Activated CD4-positive, alpha-beta T cell treated with anti-CD3 and anti-CD28 coated beads for 36 hours (primary cell): ENCODE results near the gene LRRC55. TPM values are rescaled to one million over a fixed set of nuclear protein-coding genes. Genes with fewer than 3 reads are reported as not detected.

Experiments used
- ATAC-seq: fragments of 200-7000 bp; cut with Tn5 transposase; one replicate; pipeline ENCODE4 v1.10.0; 2021; ENCODE audit warnings: mild to moderate bottlenecking, moderate library complexity
- CTCF ChIA-PET: fragments of 350-600 bp; sonication (Branson Sonifier 250); formaldehyde crosslinking; loops from one replicate; lab custom pipeline; 2021; ENCODE audit warnings: antibody characterized with exemption; lab: Charles Lee
- POLR2A ChIA-PET: fragments of 350-600 bp; sonication (Branson Sonifier 250); formaldehyde crosslinking; loops from one replicate; lab custom pipeline; 2021; ENCODE audit warnings: antibody characterized with exemption, inconsistent platforms; lab: Charles Lee
- DNase-seq: peaks from one replicate; pipeline ENCODE4 v3.0.0-alpha.2; 2020
- H3K27ac Mint-ChIP-seq: one replicate; pipeline ENCODE4 v1.8.0; 2021; ENCODE audit warnings: mixed read lengths
- H3K27me3 Mint-ChIP-seq: one replicate; pipeline ENCODE4 v1.8.0; 2021; ENCODE audit warnings: mixed read lengths
- H3K36me3 Mint-ChIP-seq: one replicate; pipeline ENCODE4 v1.8.0; 2021; ENCODE audit warnings: low read depth, mixed read lengths
- H3K4me1 Mint-ChIP-seq: one replicate; pipeline ENCODE4 v1.8.0; 2021; ENCODE audit warnings: mixed read lengths
- H3K4me3 Mint-ChIP-seq: one replicate; pipeline ENCODE4 v1.8.0; 2021; ENCODE audit warnings: mild to moderate bottlenecking, moderate library complexity, mixed read lengths
- H3K9me3 Mint-ChIP-seq: one replicate; pipeline ENCODE4 v1.8.0; 2021; ENCODE audit warnings: low read depth, mixed read lengths
- intact Hi-C, 2 experiments: fragments of 100-400 bp; cut with DNase I in 1 of 2; cut with micrococcal nuclease in 1 of 2; formaldehyde crosslinking; loops; one replicate each; pipeline versions ENCODE4 v1.14.2 to v1.15.1; 2022 to 2024; cut with DNase I, micrococcal nuclease
- total RNA-seq, 2 experiments: library from RNA; stranded (reverse); gene quantifications; one replicate each; pipeline ENCODE4 v1.2.3, GENCODE V29; 2021

LRRC55 gene, protein sequence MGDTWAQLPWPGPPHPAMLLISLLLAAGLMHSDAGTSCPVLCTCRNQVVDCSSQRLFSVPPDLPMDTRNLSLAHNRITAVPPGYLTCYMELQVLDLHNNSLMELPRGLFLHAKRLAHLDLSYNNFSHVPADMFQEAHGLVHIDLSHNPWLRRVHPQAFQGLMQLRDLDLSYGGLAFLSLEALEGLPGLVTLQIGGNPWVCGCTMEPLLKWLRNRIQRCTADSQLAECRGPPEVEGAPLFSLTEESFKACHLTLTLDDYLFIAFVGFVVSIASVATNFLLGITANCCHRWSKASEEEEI
- total RNA-seq, result not detected

DNA sequence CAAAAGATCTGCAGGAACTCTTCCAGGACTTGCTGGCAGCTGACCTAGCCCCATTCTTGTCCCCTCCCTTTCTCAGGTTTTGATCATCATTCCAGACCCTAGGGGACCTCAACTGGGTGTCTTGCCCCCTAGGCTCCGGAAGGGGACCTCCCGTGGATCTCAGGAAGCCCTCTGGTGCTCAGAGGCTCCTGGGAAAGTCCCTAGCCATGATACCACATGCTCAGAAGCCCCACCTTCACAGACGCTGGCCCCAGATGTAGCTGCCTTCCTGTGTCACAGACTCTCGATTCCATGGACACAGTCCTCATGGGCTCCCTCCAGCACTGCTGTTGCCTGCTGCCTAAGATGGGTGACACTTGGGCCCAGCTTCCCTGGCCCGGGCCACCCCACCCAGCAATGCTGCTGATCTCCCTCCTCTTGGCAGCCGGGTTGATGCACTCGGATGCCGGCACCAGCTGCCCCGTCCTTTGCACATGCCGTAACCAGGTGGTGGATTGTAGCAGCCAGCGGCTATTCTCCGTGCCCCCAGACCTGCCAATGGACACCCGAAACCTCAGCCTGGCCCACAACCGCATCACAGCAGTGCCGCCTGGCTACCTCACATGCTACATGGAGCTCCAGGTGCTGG, at the start of gene LRRC55:
LRRC55 (plus strand) TSS at position 276 of the 628 bp plus-strand sequence; CDS start at position 346, 70 bp downstream.
- Mint-ChIP-seq H3K4me3 (no peak within 1 kb of the TSS), H3K36me3 (no peaks in the 10 kb centered on the region), H3K4me1 (peaks cover 4% of the 10 kb centered on the region), H3K9me3 (no peaks in the 10 kb centered on the region), H3K27me3 (peaks cover 24% of the 10 kb centered on the region), H3K27ac (no peak within 1 kb of the TSS)
- DNase-seq, result no peak
- no peak for ATAC-seq
- intact Hi-C loops, result no loop called here
- ChIA-PET CTCF (interaction anchor here (1.2 kb wide), 1 partner anchor 68 kb away, joined by 3 read pairs; no protein-coding TSS in a partner anchor), POLR2A (no interaction called here)

GRCh38 chr11:57133366-57134038, 48.3 kb upstream of the LRRC55 start:
- no peak for ATAC-seq
- Mint-ChIP-seq H3K27ac (no peak overlapping the region), H3K4me1 (no peaks in the 10 kb centered on the region), H3K36me3 (no peaks in the 10 kb centered on the region), H3K4me3 (no peak overlapping the region), H3K27me3 (peaks cover 11% of the 10 kb centered on the region), H3K9me3 (no peaks in the 10 kb centered on the region)
- no peak for DNase-seq
- POLR2A ChIA-PET, result no interaction called here
- CTCF ChIA-PET, result interaction anchor here (0.9 kb wide), 1 partner anchor 32 kb away, joined by 4 read pairs; no protein-coding TSS in a partner anchor
- intact Hi-C loops, result loop anchor here (5.0 kb wide), 1 partner anchor 114 kb away; no protein-coding TSS in a partner anchor

DNA sequence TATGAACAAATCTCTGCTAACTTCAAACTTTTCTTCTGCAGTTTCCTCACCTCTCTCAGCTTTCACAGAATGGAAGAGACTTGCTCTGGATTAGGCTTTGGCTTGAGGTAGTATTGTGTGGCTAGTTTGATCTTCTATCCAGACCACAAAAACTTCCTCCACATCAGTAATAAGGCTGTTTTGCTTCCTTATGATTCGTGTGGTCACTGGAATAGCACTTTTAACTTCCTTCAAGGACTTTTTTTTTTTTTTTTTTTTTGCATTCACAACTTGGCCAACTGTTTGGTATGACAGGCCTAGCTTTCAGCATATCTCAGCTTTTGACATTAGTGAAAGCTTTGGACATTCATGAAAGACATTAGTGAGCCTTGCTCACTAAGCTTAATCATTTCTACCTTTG, 47.5 kb upstream of the LRRC55 start:
- Mint-ChIP-seq H3K9me3 (no peaks in the 10 kb centered on the region), H3K27me3 (peaks cover 11% of the 10 kb centered on the region), H3K36me3 (no peaks in the 10 kb centered on the region), H3K27ac (no peak overlapping the region), H3K4me3 (no peak overlapping the region), H3K4me1 (no peaks in the 10 kb centered on the region)
- intact Hi-C loops, result loop anchor here (5.0 kb wide), 1 partner anchor 113 kb away; no protein-coding TSS in a partner anchor
- no peak for DNase-seq
- ATAC-seq, result no peak
- CTCF ChIA-PET, result no interaction called here
- POLR2A ChIA-PET, result no interaction called here

DNA sequence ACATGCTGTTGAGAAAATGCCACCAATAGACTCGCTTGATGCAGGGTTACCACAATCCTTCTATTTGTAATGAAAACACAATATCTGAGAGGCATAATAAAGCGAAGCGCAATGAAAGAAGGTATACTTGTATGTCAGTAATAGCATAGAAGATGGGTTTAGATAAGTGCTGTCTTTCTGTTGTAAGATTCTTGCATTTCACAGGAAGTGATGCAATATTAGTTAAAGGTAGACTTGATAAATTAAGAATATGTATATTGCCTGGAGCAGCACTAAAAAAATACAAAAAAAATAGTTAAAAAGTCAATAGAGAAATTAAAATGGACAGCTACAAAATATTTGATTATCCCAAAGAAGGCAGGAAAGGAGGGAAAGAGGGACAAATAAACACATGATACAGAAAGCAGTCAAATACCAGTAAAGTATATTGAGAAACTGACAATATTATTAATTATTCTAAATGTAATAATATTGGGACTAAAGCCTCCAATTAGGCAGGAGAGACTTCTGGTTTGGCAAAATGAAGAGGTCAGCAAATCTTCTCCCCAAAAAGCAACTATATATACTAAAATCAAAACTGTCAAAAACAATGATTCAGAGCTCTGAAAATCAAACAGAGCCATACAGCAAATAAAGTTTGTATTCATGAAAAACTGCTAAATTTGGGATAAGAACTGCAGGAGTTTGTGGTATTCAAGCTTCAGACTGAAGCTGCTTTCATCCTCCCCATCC, 46.6 kb upstream of the LRRC55 start:
- POLR2A ChIA-PET, result no interaction called here
- CTCF ChIA-PET, result interaction anchor here (0.7 kb wide), 1 partner anchor 338 kb away, joined by 3 read pairs; no protein-coding TSS in a partner anchor
- H3K9me3 Mint-ChIP-seq, result no peaks in the 10 kb centered on the region
- intact Hi-C loops, result no loop called here
- ATAC-seq, result no peak
- H3K27ac Mint-ChIP-seq, result no peak overlapping the region
- no peaks in the 10 kb centered on the region for H3K4me1 Mint-ChIP-seq
- no peak overlapping the region for H3K4me3 Mint-ChIP-seq
- DNase-seq, result no peak
- H3K27me3 Mint-ChIP-seq, result peaks cover 11% of the 10 kb centered on the region
- H3K36me3 Mint-ChIP-seq, result no peaks in the 10 kb centered on the region

DNA sequence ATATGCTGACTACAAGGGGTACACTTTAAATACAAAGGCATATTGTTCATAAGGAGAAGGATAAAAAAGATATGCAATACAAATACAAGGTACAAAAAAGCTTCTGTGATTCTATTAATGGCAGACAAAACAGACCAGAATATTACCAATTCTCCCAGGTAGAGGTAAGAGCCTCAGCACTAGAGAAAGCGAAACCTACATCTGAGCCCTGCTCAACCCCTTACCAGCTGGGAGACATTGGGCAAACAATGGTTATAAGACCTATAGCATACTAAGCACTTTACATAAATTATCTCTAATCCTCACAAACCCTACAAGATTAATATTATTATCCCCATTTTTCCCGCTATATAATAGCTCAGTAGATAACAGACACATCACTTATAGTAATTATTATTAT, 41.2 kb upstream of the LRRC55 start:
- Mint-ChIP-seq H3K27me3 (peaks cover 9% of the 10 kb centered on the region), H3K9me3 (no peaks in the 10 kb centered on the region), H3K4me1 (no peaks in the 10 kb centered on the region), H3K36me3 (no peaks in the 10 kb centered on the region), H3K27ac (no peak overlapping the region), H3K4me3 (no peak overlapping the region)
- no peak for DNase-seq
- no peak for ATAC-seq
- ChIA-PET CTCF (no interaction called here), POLR2A (no interaction called here)
- intact Hi-C loops, result no loop called here

DNA sequence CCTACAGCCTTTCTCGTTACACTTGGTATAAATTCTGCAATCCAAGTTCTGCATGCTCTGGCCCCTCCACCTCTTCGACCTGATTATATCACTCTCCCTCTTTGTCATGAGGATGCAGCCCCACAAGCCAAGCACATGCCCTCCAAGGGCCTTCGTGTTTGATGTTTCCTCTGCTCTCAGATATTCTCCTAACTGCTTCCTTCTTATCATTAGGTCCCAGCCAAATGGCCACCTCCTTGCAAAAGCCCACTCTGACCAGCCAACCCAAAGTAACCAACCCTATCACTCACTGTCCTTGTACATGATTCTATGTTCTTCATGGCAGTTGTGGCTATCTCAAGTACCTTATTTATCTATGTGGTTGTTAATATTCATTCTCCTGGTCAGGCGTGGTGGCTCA, 38.3 kb upstream of the LRRC55 start:
- no peaks in the 10 kb centered on the region for H3K36me3 Mint-ChIP-seq
- H3K4me3 Mint-ChIP-seq, result no peak overlapping the region
- ChIA-PET CTCF (no interaction called here), POLR2A (no interaction called here)
- intact Hi-C loops, result no loop called here
- H3K27me3 Mint-ChIP-seq, result peaks cover 11% of the 10 kb centered on the region
- ATAC-seq (no peak), DNase-seq (no peak)
- no peaks in the 10 kb centered on the region for H3K9me3 Mint-ChIP-seq
- no peaks in the 10 kb centered on the region for H3K4me1 Mint-ChIP-seq
- H3K27ac Mint-ChIP-seq, result no peak overlapping the region

DNA sequence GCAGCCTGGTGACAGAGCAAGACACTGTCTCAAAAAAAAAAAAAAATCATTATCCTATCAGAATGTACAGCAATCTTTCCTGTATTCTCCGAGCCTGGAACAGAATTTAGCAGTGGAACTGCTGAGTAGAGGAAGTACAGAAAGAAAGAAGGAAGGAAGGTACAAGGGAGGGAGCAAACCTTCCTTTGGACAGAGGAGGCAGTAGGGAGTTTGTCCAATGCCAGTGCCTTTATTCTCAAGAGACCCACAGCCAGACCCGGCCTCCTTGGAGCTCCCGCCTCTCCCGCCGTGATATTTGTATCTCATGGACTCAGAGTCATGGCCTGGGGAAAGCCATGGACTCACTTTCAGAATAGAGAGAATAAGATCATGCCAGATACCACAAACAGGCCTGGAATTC, 37.7 kb upstream of the LRRC55 start:
- intact Hi-C loops, result no loop called here
- H3K4me1 Mint-ChIP-seq, result no peaks in the 10 kb centered on the region

DNA sequence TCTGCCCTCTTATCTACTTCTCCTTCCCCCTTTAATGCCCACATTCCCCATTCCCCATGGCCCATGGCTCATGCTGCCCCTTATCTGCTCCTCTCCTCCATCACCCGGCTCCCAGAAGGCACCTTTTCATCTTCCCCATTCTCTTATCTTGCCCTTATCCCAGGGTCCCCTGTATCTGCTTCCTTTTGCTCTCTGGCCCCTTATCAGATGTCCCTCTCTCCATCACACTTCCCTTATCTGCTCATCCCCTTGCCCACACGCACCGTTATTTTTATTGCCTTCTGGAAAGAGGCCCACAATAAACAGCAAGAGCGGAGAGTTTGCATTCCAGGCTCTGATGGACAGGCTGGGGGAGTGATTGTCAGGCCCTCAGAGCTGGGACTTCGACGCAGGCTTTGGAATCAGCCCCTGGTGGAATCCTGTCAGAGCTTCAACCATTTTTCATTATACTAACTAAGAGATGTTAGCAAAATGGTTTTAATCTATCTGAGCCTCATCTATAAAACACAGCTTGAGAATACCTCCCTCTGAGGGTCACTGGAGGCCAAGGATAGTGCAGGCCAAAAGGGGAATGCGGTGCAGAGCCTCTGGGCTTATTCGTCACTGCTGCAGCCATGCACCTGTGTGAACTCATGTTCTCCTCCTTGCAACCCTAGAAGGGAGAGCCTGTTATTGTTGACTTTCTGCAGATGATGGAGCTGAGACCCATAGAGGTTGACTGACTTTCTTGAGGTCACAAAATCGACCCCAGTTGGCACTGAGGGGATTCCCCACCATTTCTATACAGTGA, 37.0 kb upstream of the LRRC55 start:
- H3K4me3 Mint-ChIP-seq, result no peak overlapping the region
- H3K9me3 Mint-ChIP-seq, result no peaks in the 10 kb centered on the region
- peaks cover 12% of the 10 kb centered on the region for H3K27me3 Mint-ChIP-seq
- H3K36me3 Mint-ChIP-seq, result no peaks in the 10 kb centered on the region
- DNase-seq (no peak), ATAC-seq (no peak)
- H3K4me1 Mint-ChIP-seq, result no peaks in the 10 kb centered on the region
- H3K27ac Mint-ChIP-seq, result no peak overlapping the region
- intact Hi-C loops, result no loop called here
- ChIA-PET CTCF (interaction anchor here (0.7 kb wide), 1 partner anchor 41 kb away, joined by 3 read pairs; no protein-coding TSS in a partner anchor), POLR2A (no interaction called here)

More for the DNA sequence above, 37.7 kb upstream of the LRRC55 start:
- ChIA-PET CTCF (no interaction called here), POLR2A (no interaction called here)
- Mint-ChIP-seq H3K4me3 (no peak overlapping the region), H3K36me3 (no peaks in the 10 kb centered on the region), H3K27ac (no peak overlapping the region), H3K27me3 (peaks cover 12% of the 10 kb centered on the region), H3K9me3 (no peaks in the 10 kb centered on the region)
- ATAC-seq (no peak), DNase-seq (no peak)

GRCh38 chr11:57146301-57146700, 35.5 kb upstream of the LRRC55 start:
- Mint-ChIP-seq H3K4me3 (no peak overlapping the region), H3K4me1 (no peaks in the 10 kb centered on the region), H3K27me3 (peaks cover 15% of the 10 kb centered on the region), H3K27ac (no peak overlapping the region), H3K9me3 (no peaks in the 10 kb centered on the region), H3K36me3 (no peaks in the 10 kb centered on the region)
- DNase-seq (no peak), ATAC-seq (no peak)
- POLR2A ChIA-PET, result no interaction called here
- CTCF ChIA-PET, result no interaction called here
- intact Hi-C loops, result no loop called here

DNA sequence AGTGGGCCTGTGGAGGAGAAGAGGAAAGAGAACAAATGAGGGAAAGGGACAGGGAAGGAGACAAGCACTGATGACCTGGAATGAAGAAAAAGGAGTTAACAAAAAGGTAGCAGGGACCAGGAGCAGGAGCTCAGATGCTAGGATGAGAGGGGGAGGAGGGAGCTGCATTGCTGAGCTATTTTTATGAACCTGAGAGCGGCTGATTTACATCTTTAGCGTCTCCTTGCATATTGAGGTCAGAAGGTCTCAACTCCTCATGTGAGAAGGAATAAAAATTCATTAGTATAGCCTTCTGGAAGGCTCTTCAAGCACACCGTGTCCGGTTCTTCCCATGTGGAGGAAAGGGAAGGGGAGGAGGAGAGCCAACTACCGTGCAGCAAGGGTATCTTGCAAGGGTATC, 33.1 kb upstream of the LRRC55 start:
- Mint-ChIP-seq H3K27me3 (peaks cover 15% of the 10 kb centered on the region), H3K4me1 (no peaks in the 10 kb centered on the region), H3K36me3 (no peaks in the 10 kb centered on the region), H3K9me3 (no peaks in the 10 kb centered on the region), H3K4me3 (no peak overlapping the region), H3K27ac (no peak overlapping the region)
- intact Hi-C loops, result no loop called here
- no peak for DNase-seq
- POLR2A ChIA-PET, result no interaction called here
- CTCF ChIA-PET, result interaction anchor here (0.7 kb wide), 1 partner anchor 10 kb away, joined by 3 read pairs; no protein-coding TSS in a partner anchor
- ATAC-seq, result no peak
